Gastrocnemius medialis (tissue), 4 donors: ENCODE results near the gene SUPT3H. TPM values are rescaled to one million over a fixed set of nuclear protein-coding genes. Genes with fewer than 3 reads are reported as not detected.
A peak's percentile ranks its signal among the peaks of the same experiment; 100 is the strongest.

Experiments used
- ATAC-seq, 2 donors: fragments of 150-250 bp; one replicate each; pipeline ENCODE4 v1.9.1; 2016
- DNase-seq, 2 donors: peaks; one replicate each; pipeline ENCODE4 v3.0.0-alpha.2; 2019
- H3K27ac ChIP-seq, 4 donors: fragments of 200-600 bp; sonication (generic); 1 replicate in 1 of 4; 2 replicates in 3 of 4; pipeline ENCODE4 v1.5.1; 2016 to 2018; ENCODE audit warnings: mild to moderate bottlenecking in 2 of 4, moderate library complexity in 1 of 4
- H3K27me3 ChIP-seq, 3 donors: fragments of 200-600 bp; sonication (generic) in 2 of 3; 1 replicate in 1 of 3; 2 replicates in 2 of 3; pipeline versions ENCODE4 v1.5.1 to v1.6.0; 2016 to 2019; ENCODE audit warnings: mild to moderate bottlenecking in 1 of 3, moderate library complexity in 1 of 3
- H3K36me3 ChIP-seq, 2 donors: fragments of 200-600 bp; sonication (generic) in 1 of 2; one replicate each; pipeline ENCODE4 v1.5.1; 2017 to 2018
- H3K4me1 ChIP-seq, 2 donors: fragments of 200-600 bp; sonication (generic) in 1 of 2; one replicate each; pipeline ENCODE4 v1.5.1; 2016 to 2017; ENCODE audit warnings: mild to moderate bottlenecking in 2 of 2
- H3K4me3 ChIP-seq, 4 donors: fragments of 200-600 bp; sonication (generic) in 3 of 4; 1 replicate in 1 of 4; 2 replicates in 3 of 4; pipeline ENCODE4 v1.5.1; 2016 to 2019; ENCODE audit warnings: mild to moderate bottlenecking in 2 of 4
- H3K9me3 ChIP-seq, 3 donors: fragments of 200-600 bp; sonication (generic) in 2 of 3; 1 replicate in 1 of 3; 2 replicates in 2 of 3; pipeline ENCODE4 v1.5.1; 2016 to 2019
- CTCF ChIP-seq, 5 experiments: fragments of 450-650 bp in 3 of 5; fragments of 200-600 bp in 2 of 5; sonication (generic) in 2 of 5; IDR thresholded peaks in 4 of 5; conservative IDR thresholded peaks in 1 of 5; 1 replicate in 4 of 5; 2 replicates in 1 of 5; pipeline ENCODE4 v1.5.1; 2016 to 2019; ENCODE audit warnings: antibody characterized with exemption in 5 of 5, mild to moderate bottlenecking in 3 of 5, moderate library complexity in 3 of 5
- POLR2A ChIP-seq, 2 donors: fragments of 450-650 bp; IDR thresholded peaks; one replicate each; pipeline ENCODE4 v1.6.1; 2017; ENCODE audit warnings: antibody characterized with exemption in 2 of 2, mild to moderate bottlenecking in 2 of 2, moderate library complexity in 2 of 2
- in situ Hi-C, 4 donors: fragments of 200-750 bp; cut with MboI; loops; one replicate each; pipeline versions ENCODE4 v1.15.0 to v1.8.0; 2017; ENCODE audit warnings: low sequenced_read_pairs in 4 of 4
- intact Hi-C: fragments of 100-400 bp; cut with DNase I; formaldehyde crosslinking; loops from one replicate; pipeline ENCODE4 v1.15.1; 2023; ENCODE audit warnings: low total_unique reads
- total RNA-seq, 4 donors: library from RNA; depleted of rRNA; stranded (reverse); fragments of >200 nt; gene quantifications; one replicate each; pipeline versions ENCODE4 v1.1.0 to v1.2.3, GENCODE V29; 2016

The SUPT3H gene
- total RNA-seq, 4 donors from 2014 or later = 1.5 to 9.0 (median 4.2) TPM

GRCh38 chr6:44855562-44856411, 521.9 kb downstream of the SUPT3H start:
- no peak overlapping the region for H3K4me3 ChIP-seq
- H3K4me1 ChIP-seq = no peaks in the 10 kb centered on the region
- peak in 1 of 2 donors; percentile 39 for ATAC-seq
- no peaks in the 10 kb centered on the region for H3K9me3 ChIP-seq
- no peak for DNase-seq
- TF ChIP-seq CTCF (IDR thresholded peaks at IDR 0.05 in 4 of 5, conservative IDR thresholded peaks at IDR 0.05 in 1 of 5) = no peak
- TF ChIP-seq POLR2A (IDR thresholded peaks at IDR 0.05) = no peak
- intact Hi-C loops = no loop called here
- no peaks in the 10 kb centered on the region for H3K36me3 ChIP-seq
- no peak overlapping the region for H3K27ac ChIP-seq
- H3K27me3 ChIP-seq = no peaks in the 10 kb centered on the region
- in situ Hi-C loops = no loop called here

GRCh38 chr6:44854712-44855443, 522.9 kb downstream of the SUPT3H start:
- in situ Hi-C loops (no loop called here), intact Hi-C loops (no loop called here)
- DNase-seq (no peak), ATAC-seq (no peak)
- Histone ChIP-seq H3K27ac (no peak overlapping the region), H3K4me1 (no peaks in the 10 kb centered on the region), H3K36me3 (no peaks in the 10 kb centered on the region), H3K27me3 (no peaks in the 10 kb centered on the region), H3K4me3 (no peak overlapping the region), H3K9me3 (no peaks in the 10 kb centered on the region)
- no peak for TF ChIP-seq CTCF (IDR thresholded peaks at IDR 0.05 in 4 of 5, conservative IDR thresholded peaks at IDR 0.05 in 1 of 5)
- TF ChIP-seq POLR2A (IDR thresholded peaks at IDR 0.05) = no peak

GRCh38 chr6:44851176-44851575, 526.6 kb downstream of the SUPT3H start:
- no peak for DNase-seq
- intact Hi-C loops = no loop called here
- Histone ChIP-seq H3K36me3 (no peaks in the 10 kb centered on the region), H3K27me3 (no peaks in the 10 kb centered on the region), H3K27ac (peak overlapping the region in 3 of 4 donors; percentile 26 to 48 (median 27)), H3K9me3 (no peaks in the 10 kb centered on the region), H3K4me1 (no peaks in the 10 kb centered on the region), H3K4me3 (no peak overlapping the region)
- no peak for TF ChIP-seq CTCF (IDR thresholded peaks at IDR 0.05 in 4 of 5, conservative IDR thresholded peaks at IDR 0.05 in 1 of 5)
- TF ChIP-seq POLR2A (IDR thresholded peaks at IDR 0.05) = no peak
- in situ Hi-C loops = no loop called here
- ATAC-seq = peak; percentile 44 to 58

- Histone ChIP-seq H3K27ac (peak overlapping the region in 3 of 4 donors; percentile 18 to 40 (median 26)), H3K4me3 (no peak overlapping the region), H3K9me3 (no peaks in the 10 kb centered on the region), H3K36me3 (no peaks in the 10 kb centered on the region), H3K4me1 (no peaks in the 10 kb centered on the region), H3K27me3 (no peaks in the 10 kb centered on the region)
- intact Hi-C loops = no loop called here
- TF ChIP-seq POLR2A (IDR thresholded peaks at IDR 0.05) = no peak
- TF ChIP-seq CTCF (IDR thresholded peaks at IDR 0.05 in 4 of 5, conservative IDR thresholded peaks at IDR 0.05 in 1 of 5) = no peak
- DNase-seq (no peak), ATAC-seq (no peak)
- in situ Hi-C loops = no loop called here
Measured at GRCh38 chr6:44850312-44850711, 527.4 kb downstream of the SUPT3H start.
